Measurements from ENCODE around the gene UNC13B.

The UNC13B gene

GRCh38 chr9:35370241-35370640 is 208.4 kb downstream of the UNC13B start:
- H3K27me3 Mint-ChIP-seq: no peaks in the 10 kb centered on the region

GRCh38 chr9:35374436-35374835 is 212.6 kb downstream of the UNC13B start:
- H3K27ac Mint-ChIP-seq: no peak overlapping the region
- H3K27me3 Mint-ChIP-seq: no peaks in the 10 kb centered on the region
- no peaks in the 10 kb centered on the region for H3K4me1 Mint-ChIP-seq (ENCODE audit: low read depth)
- H3K4me3 Mint-ChIP-seq: no peak overlapping the region
- no peaks in the 10 kb centered on the region for H3K36me3 Mint-ChIP-seq (ENCODE audit: low read depth)
- H3K9me3 Mint-ChIP-seq: no peaks in the 10 kb centered on the region

More at GRCh38 chr9:35370241-35370640, 208.4 kb downstream of the UNC13B start:
- Mint-ChIP-seq H3K9me3 (no peaks in the 10 kb centered on the region), H3K4me1 (ENCODE audit: low read depth) (no peaks in the 10 kb centered on the region), H3K4me3 (no peak overlapping the region), H3K27ac (no peak overlapping the region), H3K36me3 (ENCODE audit: low read depth) (no peaks in the 10 kb centered on the region)

- Mint-ChIP-seq H3K36me3 (ENCODE audit: low read depth) (no peaks in the 10 kb centered on the region), H3K9me3 (no peaks in the 10 kb centered on the region), H3K4me3 (no peak overlapping the region), H3K27me3 (no peaks in the 10 kb centered on the region), H3K27ac (no peak overlapping the region), H3K4me1 (ENCODE audit: low read depth) (no peaks in the 10 kb centered on the region)
Measured at GRCh38 chr9:35374910-35375309, 213.1 kb downstream of the UNC13B start.

- Mint-ChIP-seq H3K9me3 (no peaks in the 10 kb centered on the region), H3K4me3 (no peak overlapping the region), H3K36me3 (ENCODE audit: low read depth) (no peaks in the 10 kb centered on the region), H3K27me3 (no peaks in the 10 kb centered on the region), H3K4me1 (ENCODE audit: low read depth) (no peaks in the 10 kb centered on the region), H3K27ac (no peak overlapping the region)
Measured at GRCh38 chr9:35380039-35380438, 218.2 kb downstream of the UNC13B start.

- Mint-ChIP-seq H3K4me3 (no peak overlapping the region), H3K27me3 (no peaks in the 10 kb centered on the region), H3K4me1 (ENCODE audit: low read depth) (no peaks in the 10 kb centered on the region), H3K9me3 (no peaks in the 10 kb centered on the region), H3K27ac (no peak overlapping the region), H3K36me3 (ENCODE audit: low read depth) (no peaks in the 10 kb centered on the region)
Measured at GRCh38 chr9:35380619-35381018, 218.8 kb downstream of the UNC13B start.

- Mint-ChIP-seq H3K9me3 (no peaks in the 10 kb centered on the region), H3K27ac (no peak overlapping the region), H3K4me1 (ENCODE audit: low read depth) (no peaks in the 10 kb centered on the region), H3K27me3 (peaks cover 10% of the 10 kb centered on the region), H3K36me3 (ENCODE audit: low read depth) (no peaks in the 10 kb centered on the region), H3K4me3 (no peak overlapping the region)
Measured at GRCh38 chr9:35385042-35385441, 223.2 kb downstream of the UNC13B start.

GRCh38 chr9:35395076-35395705 is 233.4 kb downstream of the UNC13B start:
- no peak overlapping the region for H3K27ac Mint-ChIP-seq

GRCh38 chr9:35395706-35396101 is 233.9 kb downstream of the UNC13B start:
- Mint-ChIP-seq H3K9me3 (no peaks in the 10 kb centered on the region), H3K4me1 (ENCODE audit: low read depth) (no peaks in the 10 kb centered on the region), H3K27me3 (peaks cover 5% of the 10 kb centered on the region), H3K36me3 (ENCODE audit: low read depth) (no peaks in the 10 kb centered on the region), H3K27ac (no peak overlapping the region), H3K4me3 (no peak overlapping the region)

More at GRCh38 chr9:35395076-35395705, 233.4 kb downstream of the UNC13B start:
- Mint-ChIP-seq H3K4me1 (ENCODE audit: low read depth) (no peaks in the 10 kb centered on the region), H3K9me3 (no peaks in the 10 kb centered on the region), H3K36me3 (ENCODE audit: low read depth) (no peaks in the 10 kb centered on the region), H3K27me3 (peaks cover 5% of the 10 kb centered on the region), H3K4me3 (no peak overlapping the region)

- Mint-ChIP-seq H3K36me3 (ENCODE audit: low read depth) (no peaks in the 10 kb centered on the region), H3K27ac (no peak overlapping the region), H3K4me1 (ENCODE audit: low read depth) (no peaks in the 10 kb centered on the region), H3K4me3 (no peak overlapping the region), H3K9me3 (no peaks in the 10 kb centered on the region), H3K27me3 (peaks cover 5% of the 10 kb centered on the region)
Measured at GRCh38 chr9:35396560-35397215, 234.9 kb downstream of the UNC13B start.

- Mint-ChIP-seq H3K4me3 (no peak overlapping the region), H3K27ac (no peak overlapping the region), H3K36me3 (ENCODE audit: low read depth) (no peaks in the 10 kb centered on the region), H3K4me1 (ENCODE audit: low read depth) (no peaks in the 10 kb centered on the region), H3K27me3 (peaks cover 5% of the 10 kb centered on the region), H3K9me3 (no peaks in the 10 kb centered on the region)
Measured at GRCh38 chr9:35397216-35397698, 235.4 kb downstream of the UNC13B start.

GRCh38 chr9:35397923-35398322 is 236.1 kb downstream of the UNC13B start:
- Mint-ChIP-seq H3K36me3 (ENCODE audit: low read depth) (no peaks in the 10 kb centered on the region), H3K27me3 (peaks cover 4% of the 10 kb centered on the region), H3K9me3 (no peaks in the 10 kb centered on the region), H3K4me1 (ENCODE audit: low read depth) (no peaks in the 10 kb centered on the region), H3K27ac (no peak overlapping the region), H3K4me3 (no peak overlapping the region)

GRCh38 chr9:35398651-35399335 is 237.0 kb downstream of the UNC13B start:
- no peak overlapping the region for H3K4me3 Mint-ChIP-seq
- no peaks in the 10 kb centered on the region for H3K27me3 Mint-ChIP-seq

GRCh38 chr9:35404865-35405264 is 243.1 kb downstream of the UNC13B start:
- no peaks in the 10 kb centered on the region for H3K36me3 Mint-ChIP-seq (ENCODE audit: low read depth)
- no peak overlapping the region for H3K27ac Mint-ChIP-seq
- no peaks in the 10 kb centered on the region for H3K9me3 Mint-ChIP-seq
- peaks cover 28% of the 10 kb centered on the region for H3K27me3 Mint-ChIP-seq
- no peak overlapping the region for H3K4me3 Mint-ChIP-seq
- no peaks in the 10 kb centered on the region for H3K4me1 Mint-ChIP-seq (ENCODE audit: low read depth)

More at GRCh38 chr9:35398651-35399335, 237.0 kb downstream of the UNC13B start:
- H3K4me1 Mint-ChIP-seq (ENCODE audit: low read depth): no peaks in the 10 kb centered on the region
- H3K36me3 Mint-ChIP-seq (ENCODE audit: low read depth): no peaks in the 10 kb centered on the region
- no peak overlapping the region for H3K27ac Mint-ChIP-seq
- no peaks in the 10 kb centered on the region for H3K9me3 Mint-ChIP-seq

- no peaks in the 10 kb centered on the region for H3K9me3 Mint-ChIP-seq
Measured at GRCh38 chr9:35406183-35406959, 244.6 kb downstream of the UNC13B start.

GRCh38 chr9:35407846-35408245 is 246.0 kb downstream of the UNC13B start:
- Mint-ChIP-seq H3K27ac (no peak overlapping the region), H3K9me3 (no peaks in the 10 kb centered on the region), H3K4me3 (no peak overlapping the region), H3K4me1 (ENCODE audit: low read depth) (no peaks in the 10 kb centered on the region), H3K27me3 (peaks cover 36% of the 10 kb centered on the region), H3K36me3 (ENCODE audit: low read depth) (no peaks in the 10 kb centered on the region)

More at GRCh38 chr9:35406183-35406959, 244.6 kb downstream of the UNC13B start:
- H3K4me1 Mint-ChIP-seq (ENCODE audit: low read depth): no peaks in the 10 kb centered on the region
- no peaks in the 10 kb centered on the region for H3K36me3 Mint-ChIP-seq (ENCODE audit: low read depth)
- no peak overlapping the region for H3K4me3 Mint-ChIP-seq
- H3K27me3 Mint-ChIP-seq: peaks cover 28% of the 10 kb centered on the region
- H3K27ac Mint-ChIP-seq: no peak overlapping the region

Data from stimulated activated naive CD8-positive, alpha-beta T cell treated with anti-CD3 and anti-CD28 coated beads, Interleukin-15, Interleukin-2, amounts not matched to agents 100 ng/mL and 50 ng/mL, for 24 hours (primary cell).